ENCODE results near the gene MIB1. TPM values are rescaled to one million over a fixed set of nuclear protein-coding genes. Genes with fewer than 3 reads are reported as not detected.

The MIB1 gene
- total RNA-seq, 1 experiment from 2014 or later = 66.3 TPM

DNA sequence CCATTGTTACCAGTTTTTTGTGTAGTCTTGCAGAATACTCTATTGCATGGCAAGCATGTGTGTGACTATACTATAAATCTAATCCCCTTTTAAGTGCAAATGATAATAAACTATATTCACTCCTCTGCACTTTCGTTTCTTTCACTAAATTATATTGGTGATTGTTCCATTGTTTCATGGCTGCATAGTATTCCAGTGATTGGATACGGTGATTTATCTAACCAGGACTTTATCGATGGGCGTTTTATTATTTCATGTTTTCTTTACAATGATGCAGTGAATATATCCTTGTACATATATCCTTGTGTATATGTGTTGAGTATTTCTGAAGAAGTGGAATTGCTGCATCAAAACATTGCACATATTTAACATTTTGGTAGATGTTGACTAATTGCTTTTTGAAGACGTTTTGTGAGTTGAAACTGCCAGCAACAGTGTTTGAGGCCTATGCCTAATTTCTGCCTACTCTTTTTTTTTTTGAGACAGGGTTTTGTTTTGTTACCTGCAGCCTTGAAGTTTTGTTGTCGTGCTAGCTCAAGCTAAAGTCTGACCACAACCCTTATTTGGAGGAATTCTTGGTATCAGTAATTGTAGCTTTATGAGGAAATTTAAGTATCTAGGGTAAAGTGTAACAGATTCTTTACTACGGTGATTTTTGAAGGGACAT lies 2.7 kb downstream of the MIB1 start:
- POLR2A ChIA-PET = no interaction called here
- Histone ChIP-seq H3K27ac (ENCODE audit: low read length) (peak overlapping the region; percentile 82; the same call in 1 of the 2 replicates), H3K4me3 (ENCODE audit: low read depth in 2 of 2, low read length in 2 of 2) (peak overlapping the region in 1 of 2 experiments; percentile 84; a peak in 2 of 4 replicates)

DNA sequence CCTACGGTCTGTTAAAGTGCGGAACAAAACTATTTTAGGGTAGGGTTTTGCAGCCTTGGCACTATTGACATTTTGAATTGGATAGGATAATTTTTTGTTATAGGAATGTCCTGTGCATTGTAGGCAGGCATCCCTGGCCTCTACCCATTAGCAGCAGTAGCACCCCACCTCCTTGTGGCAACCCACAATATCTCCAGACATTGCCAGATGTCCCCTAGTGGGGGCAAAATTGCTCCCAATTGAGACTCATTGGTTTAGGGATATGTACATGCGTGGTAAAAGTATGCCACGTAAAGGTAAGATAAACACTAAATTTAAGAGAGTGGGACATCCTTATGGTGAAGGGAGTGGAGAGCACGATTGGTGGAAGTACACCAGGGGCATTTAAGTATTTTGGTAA lies 4.6 kb downstream of the MIB1 start:
- no TSS peak for BruUV-seq (replicated peaks)
- intact Hi-C loops (cut with micrococcal nuclease; ENCODE audit: unreplicated experiment) = no loop called here

More for the DNA sequence above, 2.7 kb downstream of the MIB1 start:
- Histone ChIP-seq H3K9me3 (ENCODE audit: control insufficient read depth, insufficient read depth, low read depth, low read length) (no peaks in the 10 kb centered on the region), H3K4me1 (ENCODE audit: control insufficient read depth, insufficient read depth, low read length) (peaks cover 23% of the 10 kb centered on the region), H3K27me3 (ENCODE audit: control insufficient read depth, insufficient read depth, low read length) (no peaks in the 10 kb centered on the region), H3K36me3 (ENCODE audit: control insufficient read depth, insufficient read depth, low read length) (no peaks in the 10 kb centered on the region; the same call in 1 of the 2 replicates)
- intact Hi-C loops (cut with micrococcal nuclease; ENCODE audit: unreplicated experiment) = loop anchor here (5.0 kb wide), 1 partner anchor 41 kb away; the partner anchor contains the start of gene ABHD3
- DNase-seq (ENCODE audit: low read depth, low spot score) (no peak), ATAC-seq (no peak)
- TF ChIP-seq TCF7L2 (IDR thresholded peaks at IDR 0.05; ENCODE audit: low read depth, low read length) (no peak), POLR2AphosphoS5 (IDR thresholded peaks at IDR 0.05; ENCODE audit: low read depth, low read length) (no peak), SIN3A (IDR thresholded peaks at IDR 0.05; ENCODE audit: borderline replicate concordance, insufficient read depth, low read depth, low read length) (no peak)
- TF ChIP-seq, protein P1, sequence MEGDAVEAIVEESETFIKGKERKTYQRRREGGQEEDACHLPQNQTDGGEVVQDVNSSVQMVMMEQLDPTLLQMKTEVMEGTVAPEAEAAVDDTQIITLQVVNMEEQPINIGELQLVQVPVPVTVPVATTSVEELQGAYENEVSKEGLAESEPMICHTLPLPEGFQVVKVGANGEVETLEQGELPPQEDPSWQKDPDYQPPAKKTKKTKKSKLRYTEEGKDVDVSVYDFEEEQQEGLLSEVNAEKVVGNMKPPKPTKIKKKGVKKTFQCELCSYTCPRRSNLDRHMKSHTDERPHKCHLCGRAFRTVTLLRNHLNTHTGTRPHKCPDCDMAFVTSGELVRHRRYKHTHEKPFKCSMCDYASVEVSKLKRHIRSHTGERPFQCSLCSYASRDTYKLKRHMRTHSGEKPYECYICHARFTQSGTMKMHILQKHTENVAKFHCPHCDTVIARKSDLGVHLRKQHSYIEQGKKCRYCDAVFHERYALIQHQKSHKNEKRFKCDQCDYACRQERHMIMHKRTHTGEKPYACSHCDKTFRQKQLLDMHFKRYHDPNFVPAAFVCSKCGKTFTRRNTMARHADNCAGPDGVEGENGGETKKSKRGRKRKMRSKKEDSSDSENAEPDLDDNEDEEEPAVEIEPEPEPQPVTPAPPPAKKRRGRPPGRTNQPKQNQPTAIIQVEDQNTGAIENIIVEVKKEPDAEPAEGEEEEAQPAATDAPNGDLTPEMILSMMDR (IDR thresholded peaks at IDR 0.05) = no peak
- TF ChIP-seq, protein P2, sequence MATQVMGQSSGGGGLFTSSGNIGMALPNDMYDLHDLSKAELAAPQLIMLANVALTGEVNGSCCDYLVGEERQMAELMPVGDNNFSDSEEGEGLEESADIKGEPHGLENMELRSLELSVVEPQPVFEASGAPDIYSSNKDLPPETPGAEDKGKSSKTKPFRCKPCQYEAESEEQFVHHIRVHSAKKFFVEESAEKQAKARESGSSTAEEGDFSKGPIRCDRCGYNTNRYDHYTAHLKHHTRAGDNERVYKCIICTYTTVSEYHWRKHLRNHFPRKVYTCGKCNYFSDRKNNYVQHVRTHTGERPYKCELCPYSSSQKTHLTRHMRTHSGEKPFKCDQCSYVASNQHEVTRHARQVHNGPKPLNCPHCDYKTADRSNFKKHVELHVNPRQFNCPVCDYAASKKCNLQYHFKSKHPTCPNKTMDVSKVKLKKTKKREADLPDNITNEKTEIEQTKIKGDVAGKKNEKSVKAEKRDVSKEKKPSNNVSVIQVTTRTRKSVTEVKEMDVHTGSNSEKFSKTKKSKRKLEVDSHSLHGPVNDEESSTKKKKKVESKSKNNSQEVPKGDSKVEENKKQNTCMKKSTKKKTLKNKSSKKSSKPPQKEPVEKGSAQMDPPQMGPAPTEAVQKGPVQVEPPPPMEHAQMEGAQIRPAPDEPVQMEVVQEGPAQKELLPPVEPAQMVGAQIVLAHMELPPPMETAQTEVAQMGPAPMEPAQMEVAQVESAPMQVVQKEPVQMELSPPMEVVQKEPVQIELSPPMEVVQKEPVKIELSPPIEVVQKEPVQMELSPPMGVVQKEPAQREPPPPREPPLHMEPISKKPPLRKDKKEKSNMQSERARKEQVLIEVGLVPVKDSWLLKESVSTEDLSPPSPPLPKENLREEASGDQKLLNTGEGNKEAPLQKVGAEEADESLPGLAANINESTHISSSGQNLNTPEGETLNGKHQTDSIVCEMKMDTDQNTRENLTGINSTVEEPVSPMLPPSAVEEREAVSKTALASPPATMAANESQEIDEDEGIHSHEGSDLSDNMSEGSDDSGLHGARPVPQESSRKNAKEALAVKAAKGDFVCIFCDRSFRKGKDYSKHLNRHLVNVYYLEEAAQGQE (IDR thresholded peaks at IDR 0.05; ENCODE audit: insufficient read depth in 1 of 2, low read depth in 2 of 2, low read length in 1 of 2) = no peak
- BruUV-seq (replicated peaks) = TSS peak; percentile 45
- in situ Hi-C loops (cut with HindIII; ENCODE audit: low pct_unique_long_range_greater_than_20kb, low sequenced_read_pairs) = no loop called here
- CTCF ChIA-PET = interaction anchor here (0.8 kb wide), 1 partner anchor 416 kb away, joined by 3 read pairs; no protein-coding TSS in a partner anchor

More for the DNA sequence above, 4.6 kb downstream of the MIB1 start:
- in situ Hi-C loops (cut with HindIII; ENCODE audit: low pct_unique_long_range_greater_than_20kb, low sequenced_read_pairs) = no loop called here
- TF ChIP-seq SIN3A (IDR thresholded peaks at IDR 0.05; ENCODE audit: borderline replicate concordance, insufficient read depth, low read depth, low read length) (no peak), POLR2AphosphoS5 (IDR thresholded peaks at IDR 0.05; ENCODE audit: low read depth, low read length) (no peak), TCF7L2 (IDR thresholded peaks at IDR 0.05; ENCODE audit: low read depth, low read length) (no peak)
- TF ChIP-seq, protein P2 (IDR thresholded peaks at IDR 0.05; ENCODE audit: insufficient read depth in 1 of 2, low read depth in 2 of 2, low read length in 1 of 2) = no peak
- ATAC-seq (no peak), DNase-seq (ENCODE audit: low read depth, low spot score) (no peak)
- no peaks in the 10 kb centered on the region; the same call in 1 of the 2 replicates for H3K36me3 ChIP-seq (ENCODE audit: control insufficient read depth, insufficient read depth, low read length)
- POLR2A ChIA-PET = no interaction called here
- H3K4me1 ChIP-seq (ENCODE audit: control insufficient read depth, insufficient read depth, low read length) = peaks cover 14% of the 10 kb centered on the region
- CTCF ChIA-PET = no interaction called here
- no peaks in the 10 kb centered on the region for H3K9me3 ChIP-seq (ENCODE audit: control insufficient read depth, insufficient read depth, low read depth, low read length)
- H3K27me3 ChIP-seq (ENCODE audit: control insufficient read depth, insufficient read depth, low read length) = no peaks in the 10 kb centered on the region
- H3K27ac ChIP-seq (ENCODE audit: low read length) = no peak overlapping the region
- no peak overlapping the region for H3K4me3 ChIP-seq (ENCODE audit: low read depth in 2 of 2, low read length in 2 of 2)
